Gastrocnemius medialis (tissue), 4 donors: ENCODE data around the gene CMTM4.

Source experiments
- POLR2A ChIP-seq, 2 donors: fragments of 450-650 bp; IDR thresholded peaks; one replicate each; pipeline ENCODE4 v1.6.1; 2017; ENCODE audit warnings: antibody characterized with exemption in 2 of 2, mild to moderate bottlenecking in 2 of 2, moderate library complexity in 2 of 2
- TF ChIP-seq, protein P1 (sequence below), 5 experiments: fragments of 450-650 bp in 3 of 5; fragments of 200-600 bp in 2 of 5; sonication (generic) in 2 of 5; IDR thresholded peaks in 4 of 5; conservative IDR thresholded peaks in 1 of 5; 1 replicate in 4 of 5; 2 replicates in 1 of 5; pipeline ENCODE4 v1.5.1; 2016 to 2019; ENCODE audit warnings: antibody characterized with exemption in 5 of 5, mild to moderate bottlenecking in 3 of 5, moderate library complexity in 3 of 5

DNA sequence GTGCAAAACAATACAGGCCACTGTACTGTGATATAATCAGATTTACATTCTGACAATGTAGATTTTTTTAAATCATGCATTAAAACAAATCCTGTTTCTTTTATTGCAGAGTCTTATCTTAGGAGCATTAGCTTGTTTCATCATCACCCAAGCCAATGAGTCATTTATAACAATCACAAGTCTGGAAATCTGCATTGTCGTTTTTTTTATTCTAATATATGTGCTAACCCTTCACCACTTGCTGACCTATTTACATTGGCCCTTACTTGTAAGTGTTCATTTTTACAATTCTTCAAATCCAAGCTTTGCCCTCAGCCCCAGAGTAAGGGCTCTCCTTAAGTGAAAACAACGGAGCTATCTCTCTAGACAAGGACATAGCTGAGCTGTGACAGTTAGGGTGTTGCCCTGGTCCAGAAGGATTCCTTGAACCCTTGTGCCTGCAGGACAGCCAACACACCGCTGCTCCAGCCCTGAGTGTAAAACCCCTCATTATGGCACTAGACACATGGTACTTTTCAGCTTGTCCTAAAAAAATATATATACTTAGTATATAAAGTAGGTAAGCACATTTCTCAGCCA is 126.6 kb downstream of the CMTM4 start:
- TF ChIP-seq, protein P1, sequence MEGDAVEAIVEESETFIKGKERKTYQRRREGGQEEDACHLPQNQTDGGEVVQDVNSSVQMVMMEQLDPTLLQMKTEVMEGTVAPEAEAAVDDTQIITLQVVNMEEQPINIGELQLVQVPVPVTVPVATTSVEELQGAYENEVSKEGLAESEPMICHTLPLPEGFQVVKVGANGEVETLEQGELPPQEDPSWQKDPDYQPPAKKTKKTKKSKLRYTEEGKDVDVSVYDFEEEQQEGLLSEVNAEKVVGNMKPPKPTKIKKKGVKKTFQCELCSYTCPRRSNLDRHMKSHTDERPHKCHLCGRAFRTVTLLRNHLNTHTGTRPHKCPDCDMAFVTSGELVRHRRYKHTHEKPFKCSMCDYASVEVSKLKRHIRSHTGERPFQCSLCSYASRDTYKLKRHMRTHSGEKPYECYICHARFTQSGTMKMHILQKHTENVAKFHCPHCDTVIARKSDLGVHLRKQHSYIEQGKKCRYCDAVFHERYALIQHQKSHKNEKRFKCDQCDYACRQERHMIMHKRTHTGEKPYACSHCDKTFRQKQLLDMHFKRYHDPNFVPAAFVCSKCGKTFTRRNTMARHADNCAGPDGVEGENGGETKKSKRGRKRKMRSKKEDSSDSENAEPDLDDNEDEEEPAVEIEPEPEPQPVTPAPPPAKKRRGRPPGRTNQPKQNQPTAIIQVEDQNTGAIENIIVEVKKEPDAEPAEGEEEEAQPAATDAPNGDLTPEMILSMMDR (IDR thresholded peaks at IDR 0.05 in 4 of 5, conservative IDR thresholded peaks at IDR 0.05 in 1 of 5): no peak
- no peak for TF ChIP-seq POLR2A (IDR thresholded peaks at IDR 0.05)
